ENCODE data around the gene CCDC188. TPM values are rescaled to one million over a fixed set of nuclear protein-coding genes. Genes with fewer than 3 reads are reported as not detected.

Gene CCDC188
- total and polyA plus RNA-seq, 9 of the 15 experiments (the other 6 are each of a cell fraction or from before 2014, with no cell fraction given): not detected

GRCh38 chr22:20173246-20173645 is 22.4 kb upstream of the CCDC188 start (continued):
- TF ChIP-seq, protein P1, sequence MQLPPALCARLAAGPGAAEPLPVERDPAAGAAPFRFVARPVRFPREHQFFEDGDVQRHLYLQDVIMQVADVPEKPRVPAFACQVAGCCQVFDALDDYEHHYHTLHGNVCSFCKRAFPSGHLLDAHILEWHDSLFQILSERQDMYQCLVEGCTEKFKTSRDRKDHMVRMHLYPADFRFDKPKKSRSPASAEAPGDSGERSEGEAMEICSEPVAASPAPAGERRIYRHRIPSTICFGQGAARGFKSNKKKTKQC (CRISPR knock-in tag; IDR thresholded peaks at IDR 0.05): no peak
- TF ChIP-seq, protein P2, sequence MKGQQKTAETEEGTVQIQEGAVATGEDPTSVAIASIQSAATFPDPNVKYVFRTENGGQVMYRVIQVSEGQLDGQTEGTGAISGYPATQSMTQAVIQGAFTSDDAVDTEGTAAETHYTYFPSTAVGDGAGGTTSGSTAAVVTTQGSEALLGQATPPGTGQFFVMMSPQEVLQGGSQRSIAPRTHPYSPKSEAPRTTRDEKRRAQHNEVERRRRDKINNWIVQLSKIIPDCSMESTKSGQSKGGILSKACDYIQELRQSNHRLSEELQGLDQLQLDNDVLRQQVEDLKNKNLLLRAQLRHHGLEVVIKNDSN (CRISPR knock-in tag; IDR thresholded peaks at IDR 0.05): peak; percentile 46
- TF ChIP-seq POLR2B (IDR thresholded peaks at IDR 0.05; ENCODE audit: low read depth, partially characterized antibody) (no peak), PRMT5 (CRISPR knock-in tag; IDR thresholded peaks at IDR 0.05) (0 out of 2 replicates have a peak, but pooled peaks have one; percentile 29), ATF1 (CRISPR knock-in tag; IDR thresholded peaks at IDR 0.05) (0 out of 2 replicates have a peak, but pooled peaks have one; percentile 2), ATF1 (tag; IDR thresholded peaks at IDR 0.05) (no peak)

DNA sequence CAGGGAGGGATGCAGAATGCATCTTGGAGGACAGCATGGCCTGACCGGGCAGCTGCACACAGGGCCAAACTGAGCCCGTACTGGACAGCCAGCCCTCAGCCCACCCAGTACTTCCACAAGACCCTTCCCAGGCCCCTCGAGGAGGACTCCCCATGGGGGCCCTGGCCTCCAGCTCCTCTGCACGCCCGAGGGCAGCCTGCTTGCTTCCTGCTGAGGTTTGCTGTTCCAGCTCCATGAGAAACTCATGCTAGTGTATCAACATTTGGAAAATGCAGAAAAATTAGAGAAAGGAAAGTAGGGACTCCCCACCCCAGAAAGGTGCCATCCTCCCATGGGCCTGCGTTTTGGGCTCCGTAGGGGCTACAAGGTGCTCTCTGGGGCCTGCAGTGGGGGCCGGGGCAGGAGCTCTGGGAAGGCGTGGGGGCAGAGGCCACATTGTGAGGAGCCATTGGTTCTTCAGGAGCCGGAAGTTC is 21.3 kb upstream of the CCDC188 start:
- no peak for FAIRE-seq
- H3K27ac ChIP-seq (ENCODE audit: extremely low read depth, low read depth, low read length): no peak overlapping the region
- no peaks in the 10 kb centered on the region for H3K9me1 ChIP-seq (ENCODE audit: control insufficient read depth, insufficient read depth, low read length)
- ATAC-seq: no peak
- ChIA-PET CTCF (ENCODE audit: low intra/inter-chr PET ratio) (no interaction called here), POLR2A (interaction anchor here (0.7 to 1.2 kb wide), 6 partner anchors 19 to 66 kb away, joined by 3 to 5 read pairs (median 4); no protein-coding TSS in a partner anchor)
- H3K4me3 ChIP-seq: no peak overlapping the region
- H3K4me2 ChIP-seq (ENCODE audit: insufficient read depth, low read length): no peak overlapping the region
- in situ Hi-C loops (cut with MboI) (loop anchor here (25.0 kb wide), 1 partner anchor 515 kb away; no protein-coding TSS in a partner anchor), intact Hi-C loops (cut with micrococcal nuclease) (no loop called here)
- no peak for DNase-seq (ENCODE audit: extremely low read depth in 1 of 4, low spot score in 3 of 4)
- H3K27me3 ChIP-seq (ENCODE audit: control insufficient read depth in 2 of 2, insufficient read depth in 2 of 2, low read length in 2 of 2): peaks cover 84 to 97% of the 10 kb centered on the region in 2 experiments; a peak in 4 of 5 replicates
- peaks cover 55% of the 10 kb centered on the region for H4K20me1 ChIP-seq (replicated peaks; ENCODE audit: control insufficient read depth, insufficient read depth, low read length)
- peaks cover 0 to 45% of the 10 kb centered on the region in 2 experiments; a peak in 1 of 5 replicates for H3K4me1 ChIP-seq (replicated peaks in 1 of 2; ENCODE audit: control insufficient read depth in 2 of 2, insufficient read depth in 2 of 2, low read length in 2 of 2)
- WGBS (ENCODE audit: insufficient coverage, low coverage, missing lambda C conversion rate): under 1% methylated on average over 10 of the region's 10 CpGs
- H3K36me3 ChIP-seq (ENCODE audit: control insufficient read depth, insufficient read depth, low read length): no peaks in the 10 kb centered on the region
- no peaks in the 10 kb centered on the region for H3K9me3 ChIP-seq (replicated peaks; ENCODE audit: control insufficient read depth, insufficient read depth, low read depth, low read length)
- BruUV-seq (replicated peaks): no TSS peak
- no peak overlapping the region for H2AFZ ChIP-seq (ENCODE audit: low read depth, low read length)
- H3K79me2 ChIP-seq (ENCODE audit: control insufficient read depth, insufficient read depth, low read length): no peaks in the 10 kb centered on the region
- H3K9ac ChIP-seq (ENCODE audit: insufficient read depth in 1 of 2, low read depth in 2 of 2, low read length in 2 of 2): peak overlapping the region in 1 of 2 experiments; percentile 59; a peak in 1 of 4 replicates
- peak; percentile 19 for TF ChIP-seq RBBP5 (IDR thresholded peaks at IDR 0.05; ENCODE audit: borderline replicate concordance, insufficient read depth, low read length, poor library complexity, severe bottlenecking)
- 0 out of 2 replicates have a peak, but pooled peaks have one; percentile 14 for TF ChIP-seq ZFX (CRISPR knock-in tag; IDR thresholded peaks at IDR 0.05)
- TF ChIP-seq, protein P3, sequence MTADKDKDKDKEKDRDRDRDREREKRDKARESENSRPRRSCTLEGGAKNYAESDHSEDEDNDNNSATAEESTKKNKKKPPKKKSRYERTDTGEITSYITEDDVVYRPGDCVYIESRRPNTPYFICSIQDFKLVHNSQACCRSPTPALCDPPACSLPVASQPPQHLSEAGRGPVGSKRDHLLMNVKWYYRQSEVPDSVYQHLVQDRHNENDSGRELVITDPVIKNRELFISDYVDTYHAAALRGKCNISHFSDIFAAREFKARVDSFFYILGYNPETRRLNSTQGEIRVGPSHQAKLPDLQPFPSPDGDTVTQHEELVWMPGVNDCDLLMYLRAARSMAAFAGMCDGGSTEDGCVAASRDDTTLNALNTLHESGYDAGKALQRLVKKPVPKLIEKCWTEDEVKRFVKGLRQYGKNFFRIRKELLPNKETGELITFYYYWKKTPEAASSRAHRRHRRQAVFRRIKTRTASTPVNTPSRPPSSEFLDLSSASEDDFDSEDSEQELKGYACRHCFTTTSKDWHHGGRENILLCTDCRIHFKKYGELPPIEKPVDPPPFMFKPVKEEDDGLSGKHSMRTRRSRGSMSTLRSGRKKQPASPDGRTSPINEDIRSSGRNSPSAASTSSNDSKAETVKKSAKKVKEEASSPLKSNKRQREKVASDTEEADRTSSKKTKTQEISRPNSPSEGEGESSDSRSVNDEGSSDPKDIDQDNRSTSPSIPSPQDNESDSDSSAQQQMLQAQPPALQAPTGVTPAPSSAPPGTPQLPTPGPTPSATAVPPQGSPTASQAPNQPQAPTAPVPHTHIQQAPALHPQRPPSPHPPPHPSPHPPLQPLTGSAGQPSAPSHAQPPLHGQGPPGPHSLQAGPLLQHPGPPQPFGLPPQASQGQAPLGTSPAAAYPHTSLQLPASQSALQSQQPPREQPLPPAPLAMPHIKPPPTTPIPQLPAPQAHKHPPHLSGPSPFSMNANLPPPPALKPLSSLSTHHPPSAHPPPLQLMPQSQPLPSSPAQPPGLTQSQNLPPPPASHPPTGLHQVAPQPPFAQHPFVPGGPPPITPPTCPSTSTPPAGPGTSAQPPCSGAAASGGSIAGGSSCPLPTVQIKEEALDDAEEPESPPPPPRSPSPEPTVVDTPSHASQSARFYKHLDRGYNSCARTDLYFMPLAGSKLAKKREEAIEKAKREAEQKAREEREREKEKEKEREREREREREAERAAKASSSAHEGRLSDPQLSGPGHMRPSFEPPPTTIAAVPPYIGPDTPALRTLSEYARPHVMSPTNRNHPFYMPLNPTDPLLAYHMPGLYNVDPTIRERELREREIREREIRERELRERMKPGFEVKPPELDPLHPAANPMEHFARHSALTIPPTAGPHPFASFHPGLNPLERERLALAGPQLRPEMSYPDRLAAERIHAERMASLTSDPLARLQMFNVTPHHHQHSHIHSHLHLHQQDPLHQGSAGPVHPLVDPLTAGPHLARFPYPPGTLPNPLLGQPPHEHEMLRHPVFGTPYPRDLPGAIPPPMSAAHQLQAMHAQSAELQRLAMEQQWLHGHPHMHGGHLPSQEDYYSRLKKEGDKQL (CRISPR knock-in tag; IDR thresholded peaks at IDR 0.05; ENCODE audit: borderline replicate concordance): peak; percentile 80; the same call in 1 of the 2 replicates
